Right atrium auricular region (tissue), 2 donors: ENCODE results near the gene CIDEB. TPM values are rescaled to one million over a fixed set of nuclear protein-coding genes. Genes with fewer than 3 reads are reported as not detected.

ENCODE experiments used
- DNase-seq: peaks from one replicate; pipeline ENCODE4 v3.0.0-alpha.2; 2019; ENCODE audit warnings: low spot score
- H3K27ac ChIP-seq, 2 donors: fragments of 200-600 bp; sonication (generic); 1 replicate in 1 of 2; 2 replicates in 1 of 2; pipeline ENCODE4 v1.5.1; 2016 to 2019
- H3K27me3 ChIP-seq, 2 donors: fragments of 200-600 bp; sonication (generic); one replicate each; pipeline versions ENCODE4 v1.5.1 to v1.6.0; 2017 to 2019
- H3K36me3 ChIP-seq: fragments of 200-600 bp; sonication (generic); one replicate; pipeline ENCODE4 v1.5.1; 2016
- H3K4me1 ChIP-seq, 2 donors: fragments of 200-600 bp; sonication (generic); one replicate each; pipeline versions ENCODE4 v1.5.1 to v1.6.0; 2017 to 2019
- H3K4me3 ChIP-seq, 2 donors: fragments of 200-600 bp; sonication (generic); 1 replicate in 1 of 2; 2 replicates in 1 of 2; pipeline ENCODE4 v1.5.1; 2017 to 2019; ENCODE audit warnings: mild to moderate bottlenecking in 1 of 2, moderate library complexity in 1 of 2
- H3K9me3 ChIP-seq, 2 donors: fragments of 200-600 bp; sonication (generic); one replicate each; pipeline ENCODE4 v1.5.1; 2019
- total RNA-seq, 2 donors: library from RNA; depleted of rRNA; stranded (reverse); fragments of >200 nt; gene quantifications; one replicate each; pipeline ENCODE4 v1.1.0, GENCODE V29; 2016
- TF ChIP-seq, protein P1 (sequence below), 2 donors: fragments of 200-600 bp; sonication (generic); IDR thresholded peaks; one replicate each; pipeline ENCODE4 v1.5.1; 2019; ENCODE audit warnings: antibody characterized with exemption in 2 of 2

Gene CIDEB
- total RNA-seq, 2 donors from 2014 or later = 2.0 to 6.6 TPM

DNA sequence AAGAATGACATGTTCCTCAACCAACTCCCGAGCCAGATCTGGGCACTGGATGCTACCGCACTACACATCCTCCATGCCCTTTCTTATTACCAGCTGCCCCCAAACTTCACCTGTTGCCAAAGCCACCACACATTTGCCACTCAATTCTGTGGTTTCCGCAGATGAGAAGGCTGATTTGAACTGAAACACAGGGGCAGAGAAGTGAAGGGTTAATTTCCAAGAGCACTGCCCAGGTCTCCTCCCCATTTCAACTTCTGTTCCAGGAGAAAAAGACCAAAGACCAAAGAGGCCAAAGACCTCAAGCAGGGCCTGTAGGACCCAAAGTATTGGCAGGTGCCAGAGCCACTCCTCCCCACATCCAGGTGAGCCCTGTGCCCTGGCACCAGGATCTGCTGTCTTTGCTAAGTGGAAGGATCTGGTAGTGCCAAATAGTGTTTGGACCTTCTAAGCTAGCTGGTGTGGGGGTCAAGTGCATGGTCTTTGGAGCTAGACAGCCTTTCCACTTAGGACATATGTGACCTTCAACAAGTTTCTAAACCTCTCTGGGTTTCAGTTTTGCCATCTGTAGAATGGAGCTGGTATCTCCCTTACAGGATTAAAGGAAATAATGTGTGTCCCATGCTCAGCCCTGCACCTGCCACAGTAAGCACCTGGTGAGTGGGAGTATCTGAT, 16.2 kb downstream of the CIDEB start:
- Histone ChIP-seq H3K27ac (no peak overlapping the region), H3K4me1 (no peaks in the 10 kb centered on the region), H3K9me3 (no peaks in the 10 kb centered on the region), H3K4me3 (no peak overlapping the region), H3K36me3 (peaks cover 41% of the 10 kb centered on the region), H3K27me3 (no peaks in the 10 kb centered on the region)
- TF ChIP-seq, protein P1, sequence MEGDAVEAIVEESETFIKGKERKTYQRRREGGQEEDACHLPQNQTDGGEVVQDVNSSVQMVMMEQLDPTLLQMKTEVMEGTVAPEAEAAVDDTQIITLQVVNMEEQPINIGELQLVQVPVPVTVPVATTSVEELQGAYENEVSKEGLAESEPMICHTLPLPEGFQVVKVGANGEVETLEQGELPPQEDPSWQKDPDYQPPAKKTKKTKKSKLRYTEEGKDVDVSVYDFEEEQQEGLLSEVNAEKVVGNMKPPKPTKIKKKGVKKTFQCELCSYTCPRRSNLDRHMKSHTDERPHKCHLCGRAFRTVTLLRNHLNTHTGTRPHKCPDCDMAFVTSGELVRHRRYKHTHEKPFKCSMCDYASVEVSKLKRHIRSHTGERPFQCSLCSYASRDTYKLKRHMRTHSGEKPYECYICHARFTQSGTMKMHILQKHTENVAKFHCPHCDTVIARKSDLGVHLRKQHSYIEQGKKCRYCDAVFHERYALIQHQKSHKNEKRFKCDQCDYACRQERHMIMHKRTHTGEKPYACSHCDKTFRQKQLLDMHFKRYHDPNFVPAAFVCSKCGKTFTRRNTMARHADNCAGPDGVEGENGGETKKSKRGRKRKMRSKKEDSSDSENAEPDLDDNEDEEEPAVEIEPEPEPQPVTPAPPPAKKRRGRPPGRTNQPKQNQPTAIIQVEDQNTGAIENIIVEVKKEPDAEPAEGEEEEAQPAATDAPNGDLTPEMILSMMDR (IDR thresholded peaks at IDR 0.05) = no peak
- DNase-seq = no peak

DNA sequence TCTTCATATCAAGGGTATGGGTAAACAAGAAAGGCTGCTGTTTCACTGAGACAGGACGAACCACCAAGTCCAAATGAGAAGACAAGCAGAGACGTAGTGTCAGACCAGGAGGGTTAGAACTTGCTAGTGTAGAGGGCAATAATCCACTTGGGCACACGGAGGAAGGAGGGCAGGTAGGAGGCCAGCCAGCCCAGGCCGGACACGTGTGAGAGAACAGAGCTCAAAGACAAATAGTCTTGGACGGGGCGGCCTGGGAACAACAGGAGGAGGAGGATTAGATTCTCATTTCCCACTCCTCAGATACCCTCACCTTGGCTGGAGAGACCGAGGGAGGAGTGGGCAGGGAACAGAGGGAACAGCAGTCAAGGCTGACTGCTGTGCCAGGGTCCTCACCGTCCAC, 17.0 kb downstream of the CIDEB start:
- no peak for DNase-seq
- Histone ChIP-seq H3K9me3 (no peaks in the 10 kb centered on the region), H3K36me3 (peaks cover 33% of the 10 kb centered on the region), H3K4me3 (no peak overlapping the region), H3K4me1 (no peaks in the 10 kb centered on the region), H3K27ac (no peak overlapping the region), H3K27me3 (no peaks in the 10 kb centered on the region)
- TF ChIP-seq, protein P1 (IDR thresholded peaks at IDR 0.05) = no peak

DNA sequence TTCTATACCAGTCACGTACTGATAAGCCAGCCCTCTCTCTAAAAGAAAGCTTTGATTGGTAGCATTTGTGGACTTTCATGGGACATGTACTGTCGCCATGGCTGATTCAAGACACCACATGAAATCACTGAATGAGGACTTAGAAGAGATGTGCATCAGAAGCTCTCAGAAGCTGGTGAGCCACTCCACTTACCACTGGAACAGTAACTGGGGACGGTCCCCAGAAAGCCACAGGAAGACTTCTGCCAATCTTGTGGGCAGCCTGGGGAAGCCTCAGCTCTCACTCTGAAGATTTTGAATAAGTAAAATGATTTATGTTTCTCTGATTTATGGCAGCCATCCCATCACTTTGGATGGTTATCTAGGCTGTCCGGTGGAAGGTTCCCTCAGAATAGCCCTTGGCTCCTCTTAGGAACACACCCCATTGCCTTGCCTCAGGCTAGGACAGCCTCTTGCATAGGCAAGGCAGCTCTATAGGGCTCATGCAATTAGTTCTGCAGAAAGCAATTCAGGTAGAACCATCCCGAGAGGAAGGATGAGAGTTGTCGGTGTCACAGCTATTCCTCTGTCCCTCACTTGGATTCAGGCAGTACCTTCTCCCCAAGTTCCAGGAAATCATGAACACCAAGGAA, 18.0 kb downstream of the CIDEB start:
- H3K36me3 ChIP-seq = peaks cover 24% of the 10 kb centered on the region
- DNase-seq = no peak
- TF ChIP-seq, protein P1 (IDR thresholded peaks at IDR 0.05) = no peak
- H3K27me3 ChIP-seq = no peaks in the 10 kb centered on the region
- H3K4me1 ChIP-seq = no peaks in the 10 kb centered on the region
- H3K4me3 ChIP-seq = no peak overlapping the region
- no peaks in the 10 kb centered on the region for H3K9me3 ChIP-seq
- no peak overlapping the region for H3K27ac ChIP-seq

DNA sequence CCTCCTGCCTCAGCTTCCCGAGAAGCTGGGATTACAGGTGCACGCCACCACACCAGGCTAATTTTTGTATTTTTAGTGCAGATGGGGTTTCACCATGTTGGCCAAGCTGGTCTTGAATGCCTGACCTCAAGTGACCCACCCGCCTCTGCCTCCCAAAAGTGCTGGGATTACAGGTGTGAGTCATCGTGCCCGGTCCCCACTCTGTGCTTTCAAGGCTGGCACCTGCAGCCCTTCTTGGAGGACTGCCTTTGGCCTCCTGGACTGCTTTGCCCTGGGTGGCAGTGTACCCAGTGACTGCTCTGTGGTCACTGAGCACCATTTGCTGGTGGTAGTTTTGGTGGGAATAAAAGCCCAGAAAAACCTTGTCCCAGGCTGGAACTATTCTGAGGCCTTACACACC, 20.8 kb downstream of the CIDEB start:
- TF ChIP-seq, protein P1 (IDR thresholded peaks at IDR 0.05) = no peak
- DNase-seq = no peak
- Histone ChIP-seq H3K36me3 (peaks cover 24% of the 10 kb centered on the region), H3K4me1 (no peaks in the 10 kb centered on the region), H3K27me3 (no peaks in the 10 kb centered on the region), H3K27ac (no peak overlapping the region), H3K9me3 (no peaks in the 10 kb centered on the region), H3K4me3 (no peak overlapping the region)

DNA sequence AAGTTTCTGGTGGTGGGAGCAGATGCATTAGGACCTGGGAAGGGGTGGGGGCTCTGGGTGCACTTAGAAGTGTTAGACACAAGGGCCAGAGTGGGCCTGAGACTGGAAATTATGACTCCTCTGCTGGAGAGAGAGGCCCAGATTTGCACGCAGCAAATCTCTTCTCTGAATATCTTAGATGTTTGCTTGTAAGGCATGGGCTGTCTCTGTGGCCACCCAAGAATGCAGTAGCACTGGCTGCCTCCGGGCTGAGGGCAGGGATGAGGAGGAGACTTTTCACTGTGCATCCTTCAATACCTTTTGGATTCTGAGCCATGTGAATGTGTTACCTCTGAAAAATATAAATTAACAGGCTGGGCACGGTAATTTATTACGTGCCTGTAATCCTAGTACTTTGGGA, 22.4 kb downstream of the CIDEB start:
- H3K4me1 ChIP-seq = peaks cover 0 to 7% of the 10 kb centered on the region in 2 donors

More for the DNA sequence above, 22.4 kb downstream of the CIDEB start:
- no peaks in the 10 kb centered on the region for H3K27me3 ChIP-seq
- no peak overlapping the region for H3K27ac ChIP-seq
- TF ChIP-seq, protein P1 (IDR thresholded peaks at IDR 0.05) = no peak
- no peaks in the 10 kb centered on the region for H3K9me3 ChIP-seq
- H3K4me3 ChIP-seq = no peak overlapping the region
- peaks cover 12% of the 10 kb centered on the region for H3K36me3 ChIP-seq
- no peak for DNase-seq
